ENCODE measurements around the gene CYP3A7.
"Not testable (repeated sequence)": the region's sequence is repeated elsewhere in the genome, so short reads cannot be mapped to it uniquely, and the experiment has no call there.

CYP3A7 gene

DNA sequence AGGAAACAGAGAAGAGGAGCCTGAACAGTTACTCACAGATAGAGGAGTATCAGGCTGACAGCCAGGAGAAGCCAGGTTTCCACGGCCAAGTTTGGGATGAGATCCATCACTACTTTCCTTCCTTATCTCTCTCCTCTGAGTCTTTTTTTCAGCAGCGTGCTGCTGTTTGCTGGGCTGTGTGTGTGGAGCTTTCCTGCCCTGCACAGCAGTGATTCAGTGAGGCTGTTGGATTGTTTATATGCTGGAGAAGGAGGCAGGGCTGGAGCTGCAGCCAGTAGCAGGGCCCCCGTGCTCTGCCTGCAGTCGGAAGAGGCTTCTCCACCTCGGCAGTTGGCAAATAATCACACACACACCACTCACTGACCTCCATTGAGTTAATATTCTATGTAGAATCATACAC lies at the start of gene CYP3A7:
TSS of gene CYP3A7 (minus strand) at position 210 of the 400 bp plus-strand sequence. CDS start at position 107, 103 bp downstream.
- DNase-seq = no peak

DNA sequence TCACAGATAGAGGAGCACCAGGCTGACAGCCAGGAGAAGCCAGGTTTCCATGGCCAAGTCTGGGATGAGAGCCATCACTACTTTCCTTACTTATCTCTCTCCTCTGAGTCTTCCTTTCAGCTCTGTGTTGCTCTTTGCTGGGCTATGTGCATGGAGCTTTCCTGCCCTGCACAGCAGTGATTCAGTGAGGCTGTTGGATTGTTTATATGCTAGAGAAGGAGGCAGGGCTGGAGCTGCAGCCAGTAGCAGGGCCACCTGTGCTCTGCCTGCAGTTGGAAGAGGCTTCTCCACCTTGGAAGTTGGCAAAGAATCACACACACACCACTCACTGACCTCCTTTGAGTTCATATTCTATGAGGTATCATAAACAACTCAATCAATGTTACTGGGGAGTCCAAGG lies 49.0 kb upstream of the CYP3A7 start, which contains the start of gene CYP3A4:
TSS of gene CYP3A4 (minus strand) at position 178 of the 400 bp plus-strand sequence. CDS start at position 75, 103 bp downstream.
- no peak for DNase-seq

DNA sequence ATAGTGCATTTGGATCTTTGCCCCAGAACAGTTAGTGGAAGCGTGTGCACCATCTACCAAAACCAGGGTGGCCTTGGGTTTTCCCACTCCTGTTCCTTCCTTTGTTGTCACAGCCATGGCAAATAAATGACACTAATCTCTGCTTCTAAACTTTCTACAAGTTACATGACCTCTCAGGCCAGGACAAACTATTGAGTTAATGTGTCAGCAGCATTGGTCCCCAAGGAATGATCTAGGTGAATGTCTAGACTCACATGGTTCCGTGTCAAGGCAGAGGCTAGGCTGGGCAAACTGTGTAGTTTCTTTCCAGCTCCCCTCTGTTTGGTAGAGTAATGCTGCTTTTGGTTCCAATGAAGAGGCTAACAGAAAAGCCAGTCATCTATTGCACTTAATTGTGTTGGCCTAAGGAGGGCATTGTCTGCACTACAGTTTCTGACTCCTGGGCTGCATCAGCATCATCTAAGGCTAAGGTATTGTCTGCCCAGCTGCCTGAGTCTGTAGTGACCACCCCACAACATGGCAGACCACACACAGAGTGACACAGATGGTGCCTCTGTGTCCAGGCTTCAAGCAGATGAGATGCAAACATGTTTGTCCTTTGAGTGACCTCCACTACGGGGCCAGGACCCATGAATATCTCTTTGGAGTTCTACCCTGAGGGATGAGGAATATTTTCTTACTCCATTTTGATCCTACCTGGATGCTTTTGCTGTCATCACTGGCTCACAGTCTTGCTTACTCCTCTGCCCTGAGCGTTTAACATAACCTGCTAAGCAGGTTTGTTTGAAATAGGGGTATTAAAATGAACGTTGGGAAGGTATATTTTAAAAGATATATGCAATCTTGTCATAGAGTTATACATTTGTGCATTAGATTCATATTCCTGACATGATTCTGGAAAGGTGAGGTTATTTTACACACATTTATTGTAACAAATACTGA lies 47.3 kb upstream of the CYP3A7 start:
- DNase-seq = no peak

- no peak for DNase-seq
Observed at GRCh38 chr7:99780588-99780987, 45.6 kb upstream of the CYP3A7 start.

DNA sequence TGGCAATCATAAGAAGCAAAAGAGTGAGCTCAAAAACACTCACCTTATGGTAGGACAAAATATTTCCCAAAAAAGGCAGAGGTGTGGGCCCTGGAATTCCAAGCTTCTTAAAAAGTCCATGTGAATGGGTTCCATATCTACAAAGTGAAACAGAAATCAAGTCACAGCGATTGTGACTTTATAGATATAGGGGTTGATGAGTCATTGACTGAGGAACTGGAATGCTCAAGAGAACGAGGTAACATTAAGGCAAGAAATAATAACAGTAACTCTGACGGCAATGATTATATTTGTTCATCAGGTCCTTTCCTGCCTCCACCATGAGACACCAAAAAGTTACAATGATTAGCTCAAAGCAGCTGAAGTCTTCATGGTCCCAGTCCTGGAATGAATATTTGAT lies 45.0 kb upstream of the CYP3A7 start:
- no peak for DNase-seq

- no peak for DNase-seq
Observed at GRCh38 chr7:99778880-99779279, 43.9 kb upstream of the CYP3A7 start.

GRCh38 chr7:99773395-99773794 lies 38.4 kb upstream of the CYP3A7 start:
- not testable (repeated sequence) for DNase-seq

DNA sequence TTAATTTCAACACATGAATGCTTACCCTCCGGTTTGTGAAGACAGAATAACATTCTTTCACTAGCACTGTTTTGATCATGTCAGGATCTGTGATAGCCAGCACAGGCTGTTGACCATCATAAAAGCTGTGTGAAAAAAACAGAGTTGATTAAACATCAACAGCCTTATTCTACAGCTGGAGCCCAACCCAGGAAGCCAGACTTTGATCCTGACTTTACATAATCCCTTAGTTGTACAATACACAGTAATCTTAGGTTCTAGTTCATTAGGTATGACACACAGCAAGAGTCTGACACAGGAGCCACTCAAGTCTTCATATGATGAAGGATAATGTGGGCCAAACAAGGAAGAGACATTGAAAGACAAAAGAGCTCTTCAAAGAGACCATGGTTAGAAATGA lies 37.6 kb upstream of the CYP3A7 start:
- no peak for DNase-seq

DNA sequence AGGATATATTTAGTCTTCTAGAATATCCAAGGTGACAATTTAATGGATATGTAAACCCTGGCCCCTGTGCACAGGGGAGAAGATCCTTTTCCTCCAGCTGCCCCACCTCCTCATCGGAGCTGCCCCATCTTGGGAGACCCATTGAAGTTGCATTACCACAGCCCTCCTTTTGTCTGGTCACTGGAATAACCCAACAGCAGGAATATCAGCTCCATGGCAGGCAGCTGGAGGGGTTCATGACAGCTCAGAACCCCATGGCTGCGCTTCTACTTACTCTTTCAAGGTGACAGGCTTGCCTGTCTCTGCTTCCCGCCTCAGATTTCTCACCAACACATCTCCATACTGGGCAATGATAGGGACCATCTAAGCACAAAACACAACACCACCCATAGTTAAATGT lies 34.5 kb upstream of the CYP3A7 start:
- DNase-seq = not testable (repeated sequence)

DNA sequence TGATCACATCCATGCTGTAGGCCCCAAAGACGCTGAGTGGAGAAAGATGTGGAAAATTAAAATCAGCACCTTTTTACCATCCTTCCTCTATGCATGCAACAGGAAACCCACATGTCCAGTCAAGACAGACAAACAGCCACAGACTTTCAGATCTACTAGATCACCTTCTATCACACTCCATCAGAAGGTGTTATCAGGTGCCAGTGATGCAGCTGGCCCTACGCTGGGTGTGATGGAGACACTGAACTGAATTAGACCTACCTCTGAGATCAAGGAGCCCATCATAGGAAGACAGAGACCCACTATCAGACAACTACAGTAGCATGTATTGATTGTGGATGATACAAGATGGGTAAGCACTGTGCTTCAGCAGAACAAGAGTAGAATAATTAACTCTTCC lies 33.5 kb upstream of the CYP3A7 start:
- DNase-seq = no peak

DNA sequence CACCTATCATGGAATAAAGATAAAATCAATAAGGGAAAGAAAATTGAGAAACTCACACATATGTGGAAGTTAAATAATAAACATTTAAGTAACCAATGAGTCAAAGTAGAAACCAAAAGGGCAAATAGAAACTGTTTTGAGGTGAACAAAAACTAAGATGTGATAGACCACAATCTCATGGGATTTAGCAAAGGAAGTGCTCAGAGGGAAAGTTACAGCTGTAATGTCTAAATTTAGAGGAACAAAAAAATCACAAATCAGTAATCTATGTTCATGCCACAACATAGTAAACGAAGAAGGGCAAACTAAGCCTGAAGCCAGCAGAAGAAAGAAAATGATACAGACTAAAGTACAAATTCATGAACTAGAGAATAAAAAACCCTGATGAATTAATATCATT lies 32.7 kb upstream of the CYP3A7 start:
- no peak for DNase-seq

- DNase-seq = no peak
Observed at GRCh38 chr7:99766484-99767099, 31.6 kb upstream of the CYP3A7 start.

DNA sequence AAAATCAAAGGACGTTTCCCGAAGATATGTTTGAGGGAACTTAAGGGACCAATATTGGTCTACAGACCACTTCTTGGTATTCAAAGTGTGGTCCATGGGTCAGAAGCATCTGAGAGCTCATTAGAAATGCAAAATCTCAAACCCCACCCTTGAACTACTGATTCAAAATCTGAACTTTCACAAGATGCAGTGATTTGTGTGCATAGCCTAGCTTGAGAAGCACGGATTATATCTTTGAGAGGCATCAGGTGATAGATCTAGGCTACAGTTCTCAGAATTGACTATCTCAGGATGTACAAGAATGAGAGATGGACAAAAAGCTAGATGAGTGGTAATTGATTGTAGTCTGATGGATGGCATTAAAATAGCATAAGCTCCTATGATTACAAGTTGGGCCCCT lies 29.5 kb upstream of the CYP3A7 start:
- no peak for DNase-seq

GRCh38 chr7:99762680-99763327 lies 27.8 kb upstream of the CYP3A7 start:
- DNase-seq = no peak

GRCh38 chr7:99755085-99755484 lies 20.1 kb upstream of the CYP3A7 start:
- DNase-seq = no peak

DNA sequence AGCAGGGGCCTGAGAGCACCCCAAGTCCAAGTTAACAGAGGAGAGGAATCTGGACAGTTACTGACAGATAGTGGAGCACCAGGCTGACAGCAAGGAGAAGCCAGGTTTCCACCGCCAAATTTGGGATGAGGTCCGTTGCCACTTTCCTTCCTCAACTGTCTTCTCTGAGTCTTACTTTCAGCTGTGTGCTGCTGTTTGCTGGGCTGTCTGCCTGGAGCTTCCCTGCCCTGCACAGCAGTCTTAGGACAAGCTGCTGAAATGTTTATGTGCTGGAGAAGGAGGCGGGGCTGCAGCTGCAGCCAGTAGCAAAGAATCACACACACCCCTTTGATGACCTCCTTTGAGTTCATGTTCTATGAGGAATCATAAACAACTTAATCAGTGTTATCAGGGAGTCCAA lies 17.4 kb upstream of the CYP3A7 start:
- DNase-seq = no peak

GRCh38 chr7:99751322-99752052 lies 16.5 kb upstream of the CYP3A7 start:
- not testable (repeated sequence) for DNase-seq

GRCh38 chr7:99748846-99749579 lies 14.0 kb upstream of the CYP3A7 start:
- no peak for DNase-seq

- DNase-seq = not testable (repeated sequence)
Observed at GRCh38 chr7:99746915-99747314, 11.9 kb upstream of the CYP3A7 start.

DNA sequence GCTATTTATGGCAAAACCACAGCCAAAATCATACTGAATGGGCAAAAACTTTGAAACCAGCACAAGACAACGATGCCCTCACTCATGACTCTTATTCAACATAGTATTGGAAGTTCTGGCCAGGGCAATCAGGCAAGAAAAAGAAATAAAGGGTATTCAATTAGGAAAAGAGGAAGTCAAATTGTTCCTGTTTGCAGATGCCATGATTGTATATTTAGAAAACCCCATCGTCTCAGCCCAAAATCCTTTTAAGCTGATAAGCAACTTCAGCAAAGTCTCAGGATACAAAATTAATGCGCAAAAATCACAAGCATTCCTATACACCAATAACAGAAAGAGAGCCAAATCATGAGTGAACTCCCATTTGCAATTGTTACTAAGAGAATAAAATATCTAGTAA lies 10.4 kb upstream of the CYP3A7 start:
- not testable (repeated sequence) for DNase-seq

- DNase-seq = no peak
Observed at GRCh38 chr7:99742737-99743394, 7.9 kb upstream of the CYP3A7 start.

DNA sequence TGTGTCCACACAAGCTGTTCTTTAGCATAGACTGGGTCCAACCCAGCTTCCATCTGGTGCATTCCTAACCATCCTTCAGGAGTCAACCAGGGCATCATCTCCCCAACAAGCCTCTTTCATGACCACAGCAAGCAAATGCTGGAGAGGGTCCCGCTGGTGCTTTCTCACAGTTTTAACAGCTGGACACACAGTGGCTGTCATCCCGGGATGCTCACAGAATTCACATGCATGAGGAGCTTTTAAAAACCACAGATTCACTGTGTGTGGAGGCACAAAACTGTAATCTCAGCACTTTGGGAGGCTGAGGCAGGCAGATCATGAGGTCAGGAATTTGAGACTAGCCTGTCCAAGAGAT lies 6.4 kb upstream of the CYP3A7 start:
- DNase-seq = no peak

Measured in NCI-H1436 treated with DMSO at 0.1 percent for 48 hours (cell line).